Ovary (tissue), 10 donors: ENCODE results near the gene FAM117A. TPM values are rescaled to one million over a fixed set of nuclear protein-coding genes. Genes with fewer than 3 reads are reported as not detected.

ENCODE experiments used
- DNase-seq, 5 donors: peaks; one replicate each; pipeline ENCODE4 v3.0.0-alpha.2; 2019 to 2020
- H3K27ac ChIP-seq, 2 donors: fragments of 200-600 bp; one replicate each; pipeline versions ENCODE4 v1.5.1 to v1.8.0; 2019 to 2022
- H3K27me3 ChIP-seq: fragments of 200-600 bp; one replicate; pipeline ENCODE4 v1.8.0; 2022
- H3K36me3 ChIP-seq: fragments of 200-600 bp; sonication (generic); one replicate; pipeline ENCODE4 v1.5.1; 2019
- H3K4me1 ChIP-seq: one replicate; pipeline ENCODE4 v1.8.1; 2013; ENCODE audit warnings: mild to moderate bottlenecking, moderate library complexity; ENCODE audit not compliant: insufficient read depth
- H3K4me3 ChIP-seq: fragments of 200-600 bp; sonication (generic); one replicate; pipeline ENCODE4 v1.5.1; 2017
- H3K9me3 ChIP-seq, 2 donors: fragments of 200-600 bp in 1 of 2; sonication (generic) in 1 of 2; one replicate each; pipeline versions ENCODE4 v1.5.1 to v1.8.1; 2013 to 2019; ENCODE audit warnings: mild to moderate bottlenecking in 1 of 2, moderate library complexity in 1 of 2
- EP300 ChIP-seq: sonication (generic); formaldehyde crosslinking; IDR thresholded peaks from one replicate; pipeline ENCODE4 v1.6.1; 2017; ENCODE audit warnings: antibody characterized with exemption
- POLR2A ChIP-seq: fragments of 450-650 bp; IDR thresholded peaks from one replicate; pipeline ENCODE4 v1.6.1; 2017; ENCODE audit warnings: antibody characterized with exemption, mild to moderate bottlenecking, moderate library complexity
- WGBS, 3 donors: extraction: QIAGEN DNeasy Blood & Tissue Kit in 1 of 3; methylation state at CpG; one replicate each; pipeline versions ENCODE4 v1.1.5 to v1.1.7; 2013 to 2017; 5-methylcytosine and 5-hydroxymethylcytosine counted together
- intact Hi-C, 4 donors: fragments of 100-400 bp; cut with DNase I; formaldehyde crosslinking; loops; one replicate each; pipeline versions ENCODE4 v1.11.0 to v1.15.1; 2022 to 2023
- long read RNA-seq, 3 donors: library from polyadenylated mRNA in 2 of 3; unstranded in 2 of 3; transcript quantifications; one replicate each; pipeline ENCODE4 v2.0.0 and lab custom pipeline, GENCODE V29; 2021 to 2026
- polyA plus RNA-seq, 2 donors: library from polyadenylated mRNA; stranded (reverse); fragments of 200-250 nt in 1 of 2; fragments of 350-450 nt in 1 of 2; fragmentation: Illumina TruSeq in 1 of 2; extraction: RNeasy Lipid Tissue Mini Kit (QIAGEN cat#74804) in 1 of 2; gene quantifications; one replicate each; pipeline ENCODE4 v1.2.3, GENCODE V29; 2013 to 2014
- total RNA-seq, 7 donors: library from RNA; depleted of rRNA in 2 of 7; stranded (reverse); fragments of >200 nt in 2 of 7; fragmentation: NEBNext Ultra II Directional in 3 of 7; extraction: Animal tissue kit (Norgen Biotek cat#: 25700) in 3 of 7; gene quantifications; one replicate each; pipeline versions ENCODE4 v1.1.0 to v1.2.4, GENCODE V29; 2016 to 2023
- TF ChIP-seq, protein P1 (sequence below), 3 donors: fragments of 450-650 bp in 2 of 3; fragments of 200-600 bp in 1 of 3; IDR thresholded peaks; one replicate each; pipeline versions ENCODE4 v1.5.1 to v1.8.0; 2016 to 2022; ENCODE audit warnings: antibody characterized with exemption in 3 of 3, mild to moderate bottlenecking in 1 of 3
- donor health status: DM: no; HTN: no; CAD: no; lungs with moderate emphysema.
- donor health status: DM: no; HTN: no; CAD: no.
- donor health status: Bipolar disorder and iron deficiency.
- donor health status: DM: yes; HTN: yes; CAD: no.
- donor health status: DM: no; HTN: no; CAD: no.
- donor health status: DM: yes; HTN: yes; CAD: no.

FAM117A gene
- total RNA-seq (10 to 100 TPM; 16.0 to 30.4 (median 19.0) TPM), polyA plus RNA-seq (10 to 100 TPM; 15.0 to 25.2 TPM)
- long read RNA-seq, donor 1, partial matches to known transcripts = 8 of 9 reads
- long read RNA-seq, donor 1, other reads (novel, unspliced or antisense) = 1 of 9 reads
- long read RNA-seq, donor 2, transcript FAM117A-201 (8 exons, 2,365 nt) = major isoform, 15 of 19 reads
- long read RNA-seq, donor 2, partial matches to known transcripts = 0 of 19 reads
- long read RNA-seq, donor 2, other reads (novel, unspliced or antisense) = 0 of 19 reads
- long read RNA-seq, donor 3, transcript FAM117A-201 (8 exons, 2,365 nt) = major isoform, 38 of 46 reads
- long read RNA-seq, donor 3, partial matches to known transcripts = 5 of 46 reads
- long read RNA-seq, donor 3, other reads (novel, unspliced or antisense) = 3 of 46 reads

GRCh38 chr17:49763735-49764558, at the start of gene FAM117A:
Gene FAM117A, minus strand, starts transcription at chr17:49764131. Its CDS starts 44 bp downstream, at chr17:49764087.
- Histone ChIP-seq H3K27ac (peak within 1 kb of the TSS in 1 of 2 donors; percentile 49), H3K27me3 (no peaks in the 10 kb centered on the region), H3K36me3 (no peaks in the 10 kb centered on the region), H3K4me1 (peaks cover 7% of the 10 kb centered on the region), H3K9me3 (no peaks in the 10 kb centered on the region), H3K4me3 (peak within 1 kb of the TSS; percentile 64)
- intact Hi-C loops = loop anchor here in 2 of 4 donors (5.0 kb wide), 1 partner anchor 37 kb away; no protein-coding TSS in a partner anchor
- peak; percentile 95 to 98 (median 95) for DNase-seq
- TF ChIP-seq, protein P1, sequence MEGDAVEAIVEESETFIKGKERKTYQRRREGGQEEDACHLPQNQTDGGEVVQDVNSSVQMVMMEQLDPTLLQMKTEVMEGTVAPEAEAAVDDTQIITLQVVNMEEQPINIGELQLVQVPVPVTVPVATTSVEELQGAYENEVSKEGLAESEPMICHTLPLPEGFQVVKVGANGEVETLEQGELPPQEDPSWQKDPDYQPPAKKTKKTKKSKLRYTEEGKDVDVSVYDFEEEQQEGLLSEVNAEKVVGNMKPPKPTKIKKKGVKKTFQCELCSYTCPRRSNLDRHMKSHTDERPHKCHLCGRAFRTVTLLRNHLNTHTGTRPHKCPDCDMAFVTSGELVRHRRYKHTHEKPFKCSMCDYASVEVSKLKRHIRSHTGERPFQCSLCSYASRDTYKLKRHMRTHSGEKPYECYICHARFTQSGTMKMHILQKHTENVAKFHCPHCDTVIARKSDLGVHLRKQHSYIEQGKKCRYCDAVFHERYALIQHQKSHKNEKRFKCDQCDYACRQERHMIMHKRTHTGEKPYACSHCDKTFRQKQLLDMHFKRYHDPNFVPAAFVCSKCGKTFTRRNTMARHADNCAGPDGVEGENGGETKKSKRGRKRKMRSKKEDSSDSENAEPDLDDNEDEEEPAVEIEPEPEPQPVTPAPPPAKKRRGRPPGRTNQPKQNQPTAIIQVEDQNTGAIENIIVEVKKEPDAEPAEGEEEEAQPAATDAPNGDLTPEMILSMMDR (IDR thresholded peaks at IDR 0.05) = no peak
- TF ChIP-seq EP300 = no peak
- TF ChIP-seq POLR2A = peak; percentile 52
- WGBS, 3 donors = 1 to 2% (median 1%) methylated on average over 34 to 53 of the region's 53 CpGs

- H3K27ac ChIP-seq = no peak overlapping the region
- no peaks in the 10 kb centered on the region for H3K4me1 ChIP-seq
- no peak for TF ChIP-seq EP300
- TF ChIP-seq, protein P1 (IDR thresholded peaks at IDR 0.05) = no peak
- no peak for TF ChIP-seq POLR2A
- intact Hi-C loops = no loop called here
- no peaks in the 10 kb centered on the region for H3K27me3 ChIP-seq
- WGBS, 3 donors = 60 to 67% (median 64%) methylated on average over 4 of the region's 4 CpGs
- no peak overlapping the region for H3K4me3 ChIP-seq
- no peaks in the 10 kb centered on the region for H3K9me3 ChIP-seq
- H3K36me3 ChIP-seq = no peaks in the 10 kb centered on the region
- no peak for DNase-seq
Observed at GRCh38 chr17:49809056-49809455, 45.1 kb upstream of the FAM117A start.

DNA sequence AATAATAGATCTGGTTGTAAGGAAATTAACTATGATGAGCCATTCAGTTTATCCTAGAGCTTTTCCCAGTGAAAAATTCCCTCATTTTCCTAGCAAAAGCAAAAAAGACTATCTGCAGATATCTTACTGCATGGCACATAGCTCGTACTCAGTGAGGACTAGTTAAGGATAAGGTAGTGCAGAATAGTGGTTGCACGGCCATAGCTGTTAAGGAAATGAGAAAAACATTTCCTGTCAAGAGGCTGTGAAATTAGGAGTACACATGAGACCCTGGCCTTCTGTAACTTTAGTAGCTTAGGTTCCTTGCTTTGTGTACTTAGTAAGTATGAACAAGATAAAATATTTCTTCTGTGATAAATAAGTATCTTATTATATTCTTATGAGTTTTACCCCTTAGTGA, 34.8 kb upstream of the FAM117A start:
- no peak for DNase-seq
- Histone ChIP-seq H3K4me3 (no peak overlapping the region), H3K27me3 (no peaks in the 10 kb centered on the region), H3K36me3 (no peaks in the 10 kb centered on the region), H3K4me1 (no peaks in the 10 kb centered on the region), H3K27ac (no peak overlapping the region), H3K9me3 (no peaks in the 10 kb centered on the region)
- intact Hi-C loops = no loop called here
- WGBS, 3 donors = 35 to 48% (median 45%) methylated on average over 2 of the region's 2 CpGs
- no peak for TF ChIP-seq POLR2A
- TF ChIP-seq EP300 = no peak
- TF ChIP-seq, protein P1 (IDR thresholded peaks at IDR 0.05) = no peak

DNA sequence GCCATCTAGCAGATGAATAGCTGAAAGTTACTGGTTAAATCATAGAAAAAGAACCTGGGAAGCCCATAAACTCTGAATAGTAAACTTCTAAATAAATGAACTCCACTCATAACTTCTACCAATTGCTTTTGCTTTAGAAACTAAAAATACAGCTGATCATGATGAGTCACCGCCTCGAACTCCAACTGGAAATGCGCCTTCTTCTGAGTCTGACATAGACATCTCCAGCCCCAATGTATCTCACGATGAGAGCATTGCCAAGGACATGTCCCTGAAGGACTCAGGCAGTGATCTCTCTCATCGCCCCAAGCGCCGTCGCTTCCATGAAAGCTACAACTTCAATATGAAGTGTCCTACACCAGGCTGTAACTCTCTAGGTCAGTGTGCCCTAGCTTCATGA, 34.3 kb upstream of the FAM117A start:
- Histone ChIP-seq H3K27ac (no peak overlapping the region), H3K4me3 (no peak overlapping the region), H3K9me3 (no peaks in the 10 kb centered on the region), H3K27me3 (no peaks in the 10 kb centered on the region), H3K4me1 (peaks cover 1% of the 10 kb centered on the region), H3K36me3 (no peaks in the 10 kb centered on the region)
- DNase-seq = no peak
- WGBS, 3 donors = 16 to 41% (median 22%) methylated on average over 8 of the region's 8 CpGs
- TF ChIP-seq, protein P1 (IDR thresholded peaks at IDR 0.05) = no peak
- intact Hi-C loops = no loop called here
